GM06990 (cell line): ENCODE results near the gene PSORS1C1.
"Not testable (repeated sequence)": the region's sequence is repeated elsewhere in the genome, so short reads cannot be mapped to it uniquely, and the experiment has no call there.

Source experiments
- DNase-seq: peaks from one replicate; pipeline ENCODE4 v3.0.0-alpha.2; 2011; ENCODE audit not compliant: insufficient read length; ENCODE audit errors: extremely low read depth
- H3K27me3 ChIP-seq: replicated peaks from 2 replicates; pipeline ENCODE4 v1.6.0; 2011; ENCODE audit warnings: low read length; ENCODE audit not compliant: control insufficient read depth, insufficient read depth
- H3K36me3 ChIP-seq: 2 replicates; pipeline ENCODE4 v1.5.1; 2011; ENCODE audit warnings: low read length; ENCODE audit not compliant: control insufficient read depth, insufficient read depth
- H3K4me3 ChIP-seq: replicated peaks from 2 replicates; pipeline ENCODE4 v1.5.1; 2011; ENCODE audit warnings: low read depth, mild to moderate bottlenecking, control low read depth, low read length
- TF ChIP-seq, protein P1 (sequence below): IDR thresholded peaks from 2 replicates; pipeline ENCODE4 v1.5.1; 2011; ENCODE audit warnings: low read length, control low read depth, mild to moderate bottlenecking, inconsistent platforms; ENCODE audit not compliant: insufficient read depth, poor library complexity, severe bottlenecking

The PSORS1C1 gene

DNA sequence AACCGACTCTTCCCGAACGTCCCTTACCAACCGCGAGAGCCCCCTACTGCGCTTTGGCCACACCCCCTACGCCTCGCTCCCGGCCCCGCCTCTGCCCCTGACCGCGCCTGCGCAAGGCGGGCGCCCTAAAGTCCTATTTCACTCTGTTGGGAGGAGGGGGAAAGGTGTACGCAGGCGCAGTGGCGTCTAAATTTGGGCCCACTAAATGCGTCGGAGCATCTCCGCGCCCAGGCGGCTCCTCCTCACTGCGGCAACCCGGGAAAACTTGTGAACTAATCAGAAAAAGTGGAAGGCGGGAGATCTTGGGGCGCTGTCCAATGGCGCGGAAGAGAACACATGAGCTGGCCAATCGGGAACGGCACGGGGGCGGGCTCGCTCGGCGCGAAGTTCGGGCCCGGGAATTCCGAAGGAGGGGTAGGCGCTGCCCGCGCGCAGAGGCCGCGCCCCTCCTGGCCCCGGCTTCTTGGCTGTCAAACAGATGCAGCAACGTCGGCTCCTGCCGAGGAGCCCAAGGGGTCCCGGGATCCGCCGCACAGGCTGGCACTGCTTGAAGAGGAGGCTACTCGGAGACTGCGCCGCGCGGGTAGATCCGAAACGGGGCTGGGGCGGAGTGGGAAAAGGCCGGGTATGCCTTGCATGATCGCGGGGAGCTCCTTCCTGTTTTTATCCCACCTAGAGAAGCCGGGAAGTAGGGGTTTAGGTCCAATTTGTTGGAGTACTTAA is 43.7 kb downstream of the PSORS1C1 start, which contains the start of gene TCF19:
TCF19 (plus strand) TSS at position 450 of the 723 bp plus-strand sequence. CDS start 881 bp downstream, outside the sequence.
- H3K36me3 ChIP-seq, result peaks cover 3% of the 10 kb centered on the region; the same call in 1 of the 2 replicates
- peak; percentile 97 for DNase-seq

DNA sequence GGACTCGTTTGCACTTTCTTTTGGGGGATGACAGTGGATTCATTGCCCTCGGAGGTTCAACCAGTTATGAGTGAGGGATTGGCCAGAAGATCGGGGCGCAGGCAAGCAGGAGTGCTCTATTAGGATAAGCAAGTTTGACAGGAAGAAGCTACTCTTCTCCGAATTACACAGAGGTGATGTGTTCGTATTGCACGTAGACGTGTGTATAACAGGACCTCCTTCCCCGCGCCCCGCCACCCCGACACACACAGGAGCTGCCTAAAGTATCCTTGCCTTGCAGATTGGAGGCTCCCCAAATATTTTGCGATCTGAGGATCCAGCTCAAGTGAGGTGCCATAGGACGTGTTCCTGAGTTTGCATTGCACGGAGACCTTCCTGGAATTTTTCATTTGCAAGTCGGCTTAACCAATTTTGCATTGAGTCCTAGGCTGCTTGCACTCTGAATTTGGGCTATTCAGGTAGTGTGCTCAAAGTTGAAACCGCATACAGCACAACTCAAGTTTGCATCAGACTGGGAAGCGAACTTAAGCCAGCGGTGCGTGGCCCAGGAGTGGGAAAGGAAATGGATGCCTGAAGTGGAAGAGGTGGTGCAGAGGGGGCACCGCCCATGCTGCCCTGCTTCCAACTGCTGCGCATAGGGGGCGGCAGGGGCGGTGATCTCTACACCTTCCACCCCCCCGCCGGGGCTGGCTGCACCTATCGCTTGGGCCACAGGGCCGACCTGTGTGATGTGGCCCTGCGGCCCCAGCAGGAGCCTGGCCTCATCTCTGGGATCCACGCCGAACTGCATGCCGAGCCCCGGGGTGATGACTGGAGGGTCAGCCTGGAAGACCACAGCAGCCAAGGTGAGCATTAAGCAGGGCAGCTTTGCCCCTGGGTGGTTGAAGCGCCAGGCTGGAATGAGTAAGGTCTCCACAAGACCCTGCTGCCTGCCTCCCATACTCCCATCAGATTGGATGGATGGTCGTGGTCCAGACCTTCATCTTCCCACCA is 44.6 kb downstream of the PSORS1C1 start:
- H3K4me3 ChIP-seq, result peak overlapping the region; percentile 86
- no peaks in the 10 kb centered on the region for H3K27me3 ChIP-seq
- TF ChIP-seq, protein P1, sequence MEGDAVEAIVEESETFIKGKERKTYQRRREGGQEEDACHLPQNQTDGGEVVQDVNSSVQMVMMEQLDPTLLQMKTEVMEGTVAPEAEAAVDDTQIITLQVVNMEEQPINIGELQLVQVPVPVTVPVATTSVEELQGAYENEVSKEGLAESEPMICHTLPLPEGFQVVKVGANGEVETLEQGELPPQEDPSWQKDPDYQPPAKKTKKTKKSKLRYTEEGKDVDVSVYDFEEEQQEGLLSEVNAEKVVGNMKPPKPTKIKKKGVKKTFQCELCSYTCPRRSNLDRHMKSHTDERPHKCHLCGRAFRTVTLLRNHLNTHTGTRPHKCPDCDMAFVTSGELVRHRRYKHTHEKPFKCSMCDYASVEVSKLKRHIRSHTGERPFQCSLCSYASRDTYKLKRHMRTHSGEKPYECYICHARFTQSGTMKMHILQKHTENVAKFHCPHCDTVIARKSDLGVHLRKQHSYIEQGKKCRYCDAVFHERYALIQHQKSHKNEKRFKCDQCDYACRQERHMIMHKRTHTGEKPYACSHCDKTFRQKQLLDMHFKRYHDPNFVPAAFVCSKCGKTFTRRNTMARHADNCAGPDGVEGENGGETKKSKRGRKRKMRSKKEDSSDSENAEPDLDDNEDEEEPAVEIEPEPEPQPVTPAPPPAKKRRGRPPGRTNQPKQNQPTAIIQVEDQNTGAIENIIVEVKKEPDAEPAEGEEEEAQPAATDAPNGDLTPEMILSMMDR, result peak; percentile 41
- peaks cover 3% of the 10 kb centered on the region; the same call in 1 of the 2 replicates for H3K36me3 ChIP-seq
- peak; percentile 58 for DNase-seq

More for the DNA sequence above, 43.7 kb downstream of the PSORS1C1 start, which contains the start of gene TCF19:
- TF ChIP-seq, protein P1, result no peak
- Histone ChIP-seq H3K27me3 (no peaks in the 10 kb centered on the region), H3K4me3 (peak within 1 kb of the TSS; percentile 86)

DNA sequence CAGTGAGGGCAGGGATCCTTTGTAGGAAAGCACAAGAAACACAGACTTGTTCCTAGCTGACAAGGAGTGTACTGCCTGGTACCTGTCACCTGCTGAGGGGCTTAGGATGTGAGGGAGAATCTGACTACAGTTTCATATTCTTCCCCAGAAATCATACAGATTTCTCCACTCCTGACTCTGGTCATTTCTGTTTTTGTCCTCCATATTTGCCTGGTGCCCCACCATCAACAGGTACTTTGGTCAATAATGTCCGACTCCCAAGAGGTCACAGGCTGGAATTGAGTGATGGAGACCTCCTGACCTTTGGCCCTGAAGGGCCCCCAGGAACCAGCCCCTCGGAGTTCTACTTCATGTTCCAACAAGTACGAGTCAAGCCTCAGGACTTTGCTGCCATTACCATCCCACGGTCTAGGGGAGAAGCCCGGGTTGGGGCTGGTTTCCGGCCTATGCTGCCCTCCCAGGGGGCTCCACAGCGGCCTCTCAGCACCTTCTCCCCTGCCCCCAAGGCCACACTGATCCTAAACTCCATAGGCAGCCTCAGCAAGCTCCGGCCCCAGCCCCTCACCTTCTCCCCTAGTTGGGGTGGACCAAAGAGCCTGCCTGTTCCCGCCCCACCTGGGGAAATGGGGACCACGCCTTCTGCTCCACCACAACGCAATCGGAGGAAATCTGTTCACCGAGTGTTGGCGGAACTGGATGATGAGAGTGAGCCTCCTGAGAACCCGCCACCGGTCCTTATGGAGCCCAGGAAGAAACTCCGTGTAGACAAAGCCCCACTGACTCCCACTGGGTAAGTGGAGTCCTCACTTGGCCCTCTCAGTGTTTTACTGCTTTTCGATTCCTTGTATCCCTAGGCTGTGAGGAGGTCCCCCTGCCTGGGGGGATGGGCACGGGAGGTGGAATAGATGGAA is 46.9 kb downstream of the PSORS1C1 start:
- H3K4me3 ChIP-seq, result no peak overlapping the region
- no peaks in the 10 kb centered on the region for H3K27me3 ChIP-seq
- DNase-seq, result no peak
- peaks cover 3% of the 10 kb centered on the region; the same call in 1 of the 2 replicates for H3K36me3 ChIP-seq
- TF ChIP-seq, protein P1, result no peak

DNA sequence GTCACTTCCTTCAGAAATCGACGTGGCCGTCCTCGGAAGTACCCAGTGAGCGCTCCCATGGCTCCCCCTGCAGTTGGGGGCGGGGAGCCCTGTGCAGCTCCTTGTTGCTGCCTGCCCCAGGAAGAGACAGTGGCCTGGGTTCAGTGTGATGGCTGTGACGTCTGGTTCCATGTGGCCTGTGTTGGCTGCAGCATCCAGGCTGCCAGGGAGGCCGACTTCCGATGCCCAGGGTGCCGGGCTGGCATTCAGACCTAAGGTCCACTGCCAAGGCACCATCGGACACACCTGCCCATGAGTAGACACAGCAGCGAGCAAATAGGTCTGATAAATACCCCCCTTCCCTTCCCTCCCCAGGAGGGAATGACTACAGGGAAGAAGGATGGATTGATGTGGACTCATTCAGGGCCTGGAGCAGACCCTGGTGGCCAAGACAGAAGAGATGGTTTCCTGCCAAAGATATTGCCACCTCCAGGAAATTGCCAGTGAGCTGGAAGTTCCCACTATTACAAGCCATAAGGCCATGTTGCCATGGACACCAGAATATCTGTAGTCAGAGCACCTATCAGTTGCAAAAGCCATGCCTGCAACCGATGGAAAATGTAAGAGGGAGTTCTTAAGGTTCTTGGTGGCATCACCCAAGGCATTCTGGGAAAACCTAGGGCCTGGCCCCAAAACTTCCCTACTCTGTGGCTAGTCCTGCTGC is 48.0 kb downstream of the PSORS1C1 start:
- no peak for DNase-seq
- Histone ChIP-seq H3K27me3 (no peaks in the 10 kb centered on the region), H3K36me3 (peaks cover 3% of the 10 kb centered on the region; the same call in 1 of the 2 replicates), H3K4me3 (no peak overlapping the region)
- TF ChIP-seq, protein P1, result no peak

DNA sequence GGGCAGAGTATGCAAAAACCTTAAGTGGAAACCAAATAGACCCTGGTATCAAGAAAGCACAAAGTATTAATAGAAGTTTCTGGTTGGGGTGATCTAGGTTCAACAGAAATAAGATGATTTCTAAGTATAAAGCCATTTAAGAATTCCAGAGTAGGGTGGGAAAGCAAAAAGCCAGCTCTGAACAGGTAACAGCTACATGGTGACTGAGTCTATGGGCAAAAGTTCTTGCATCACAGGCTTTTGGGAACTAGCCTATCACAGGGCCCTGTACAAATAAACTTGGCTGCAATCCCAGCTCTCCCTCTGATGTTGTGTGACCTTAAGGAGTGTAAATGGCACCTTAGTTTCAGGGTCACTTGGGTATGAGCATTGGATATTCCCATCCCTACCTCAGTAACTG is 49.3 kb downstream of the PSORS1C1 start:
- DNase-seq, result no peak
- Histone ChIP-seq H3K36me3 (peaks cover 3% of the 10 kb centered on the region; the same call in 1 of the 2 replicates), H3K4me3 (no peak overlapping the region; the same call in 1 of the 2 replicates), H3K27me3 (no peaks in the 10 kb centered on the region)
- TF ChIP-seq, protein P1, result no peak

DNA sequence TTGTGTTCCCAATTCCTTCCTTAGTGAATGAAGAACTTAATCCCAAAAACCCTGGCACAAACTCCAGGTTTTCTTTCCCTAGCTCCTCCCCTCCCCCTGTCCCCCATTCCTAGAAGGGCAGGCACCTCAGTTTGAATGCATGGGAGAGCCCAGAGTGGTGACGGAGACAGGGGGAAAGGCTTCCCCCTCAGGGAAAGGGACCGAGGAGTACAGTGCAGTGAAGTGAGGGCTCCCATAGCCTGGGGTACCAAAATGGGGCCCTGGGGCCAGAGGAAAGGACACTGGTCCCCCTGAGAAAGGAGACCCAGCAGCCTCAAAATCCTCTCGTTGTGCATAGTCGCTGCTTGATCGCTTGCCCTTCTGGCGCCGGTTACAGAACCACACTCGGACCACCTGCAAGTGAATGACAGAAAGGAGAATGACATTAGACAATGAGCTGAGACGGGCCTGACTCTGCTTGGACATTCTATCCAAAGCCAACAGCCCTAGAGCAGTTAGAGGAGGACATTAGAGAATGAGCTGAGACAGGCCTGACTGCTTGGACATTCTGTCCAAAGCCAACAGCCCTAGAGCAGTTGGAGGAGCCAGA is 50.0 kb downstream of the PSORS1C1 start:
- peak; percentile 40 for DNase-seq
- H3K27me3 ChIP-seq, H3K36me3 ChIP-seq: not testable (repeated sequence)
- peak overlapping the region; percentile 53 for H3K4me3 ChIP-seq

DNA sequence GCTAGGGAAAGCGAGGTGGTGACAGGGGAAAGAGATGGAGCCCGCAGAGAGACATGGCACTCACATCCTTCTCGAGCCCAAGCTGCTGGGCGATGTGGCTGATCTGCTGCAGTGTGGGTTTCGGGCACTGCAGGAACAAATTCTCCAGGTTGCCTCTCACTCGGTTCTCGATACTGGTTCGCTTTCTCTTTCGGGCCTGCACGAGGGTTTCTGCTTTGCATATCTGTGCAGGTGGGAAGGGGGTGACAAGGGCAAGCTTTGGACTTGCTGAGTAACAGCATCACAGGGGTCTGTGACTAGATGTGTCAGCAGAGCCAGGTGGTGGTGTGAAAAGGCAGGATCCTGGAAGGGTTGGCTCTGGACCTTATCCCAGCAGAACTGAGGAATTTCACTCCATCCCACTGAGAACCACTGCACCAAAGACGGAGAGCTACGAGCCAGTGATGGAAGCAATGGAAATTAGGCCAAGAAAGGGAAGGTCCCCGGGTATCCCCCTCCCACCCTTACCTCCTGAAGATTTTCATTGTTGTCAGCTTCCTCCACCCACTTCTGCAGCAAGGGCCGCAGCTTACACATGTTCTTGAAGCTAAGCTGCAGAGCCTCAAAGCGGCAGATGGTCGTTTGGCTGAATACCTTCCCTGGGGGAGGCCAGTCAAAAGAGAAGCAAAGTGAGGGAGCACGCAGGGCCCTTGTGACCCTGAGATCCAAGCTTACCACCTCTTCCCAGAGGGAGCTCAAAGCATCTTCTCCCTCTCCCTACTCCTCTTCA is 50.6 kb downstream of the PSORS1C1 start:
- DNase-seq, result peak; percentile 57
- not testable (repeated sequence) for H3K27me3 ChIP-seq, H3K36me3 ChIP-seq
- H3K4me3 ChIP-seq, result peak overlapping the region; percentile 53
